Nephron (organoid): ENCODE results near the gene AHRR.
"Not testable (repeated sequence)": the region's sequence is repeated elsewhere in the genome, so short reads cannot be mapped to it uniquely, and the experiment has no call there.

ENCODE experiments used
- H3K27ac Mint-ChIP-seq, 3 experiments: 2 replicates each; pipeline ENCODE4 v1.8.0; 2020; ENCODE audit warnings: mixed read lengths in 3 of 3, mild to moderate bottlenecking in 2 of 3, moderate library complexity in 1 of 3
- H3K27me3 Mint-ChIP-seq: 2 replicates; pipeline ENCODE4 v1.8.0; 2021; ENCODE audit warnings: low read depth, mild to moderate bottlenecking, moderate library complexity, mixed read lengths
- H3K36me3 Mint-ChIP-seq: 2 replicates; pipeline ENCODE4 v1.8.0; 2020; ENCODE audit warnings: low read depth, mixed read lengths
- H3K4me1 Mint-ChIP-seq: 2 replicates; pipeline ENCODE4 v1.8.0; 2020; ENCODE audit warnings: mixed read lengths
- H3K4me3 Mint-ChIP-seq, 3 experiments: 2 replicates each; pipeline ENCODE4 v1.8.0; 2020; ENCODE audit warnings: mild to moderate bottlenecking in 3 of 3, mixed read lengths in 3 of 3, moderate library complexity in 2 of 3
- H3K9me3 Mint-ChIP-seq: 2 replicates; pipeline ENCODE4 v1.8.0; 2020; ENCODE audit warnings: mixed read lengths
- CTCF ChIP-seq, 3 experiments: fragments of 200-600 bp; sonication (generic); IDR thresholded peaks; one replicate each; pipeline ENCODE4 v1.5.0; 2021; ENCODE audit warnings: antibody characterized with exemption in 3 of 3; ENCODE audit not compliant: unreplicated experiment in 3 of 3

The AHRR gene

GRCh38 chr5:366541-367357 is 45.2 kb downstream of the AHRR start:
- Mint-ChIP-seq H3K9me3 (peaks cover 19% of the 10 kb centered on the region), H3K4me1 (peaks cover 15% of the 10 kb centered on the region), H3K4me3 (no peak overlapping the region), H3K36me3 (no peaks in the 10 kb centered on the region), H3K27me3 (peaks cover 31% of the 10 kb centered on the region), H3K27ac (no peak overlapping the region)
- TF ChIP-seq CTCF (IDR thresholded peaks at IDR 0.05; ENCODE audit: unreplicated experiment in 3 of 3): no peak

DNA sequence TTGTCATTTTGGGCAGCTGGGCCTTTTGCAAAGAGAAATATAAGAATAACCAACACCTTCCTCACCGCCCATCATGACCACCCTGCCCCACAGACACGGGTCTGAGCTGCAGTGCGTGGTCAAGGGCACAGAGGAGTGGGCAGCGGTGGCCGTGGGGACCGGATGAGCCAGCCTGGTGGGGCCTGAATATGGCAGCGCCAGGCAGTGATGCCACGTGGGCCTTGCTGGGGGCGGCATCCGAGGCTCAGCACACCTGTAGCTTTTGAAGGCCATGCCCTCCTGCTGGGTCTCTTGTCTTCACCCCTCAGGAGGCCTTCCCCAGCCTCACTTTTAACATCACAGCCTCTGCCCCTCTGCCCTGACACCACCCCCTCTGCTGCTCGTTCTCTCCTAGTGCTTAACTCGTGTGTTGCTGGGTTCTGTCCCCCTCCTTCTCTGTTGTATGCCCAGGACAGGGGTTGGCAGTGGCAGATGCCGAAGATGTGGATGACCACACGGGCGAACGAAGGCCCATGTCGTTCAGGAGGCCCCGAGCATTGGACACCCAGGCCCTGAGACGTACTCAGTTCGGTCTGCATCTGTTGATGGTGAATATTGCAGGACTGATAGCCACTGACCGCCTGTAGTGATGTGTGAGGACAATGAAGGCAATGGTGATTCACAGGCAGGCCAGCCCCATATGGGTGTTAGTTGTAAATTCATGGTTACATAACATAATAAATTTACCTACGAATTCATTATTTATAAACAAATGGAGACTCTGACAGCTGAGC is 46.0 kb downstream of the AHRR start:
- Mint-ChIP-seq H3K4me3 (no peak overlapping the region), H3K27ac (no peak overlapping the region), H3K9me3 (peaks cover 19% of the 10 kb centered on the region), H3K4me1 (peaks cover 15% of the 10 kb centered on the region), H3K36me3 (no peaks in the 10 kb centered on the region), H3K27me3 (peaks cover 34% of the 10 kb centered on the region)
- no peak for TF ChIP-seq CTCF (IDR thresholded peaks at IDR 0.05; ENCODE audit: unreplicated experiment in 3 of 3)

- Mint-ChIP-seq H3K4me1 (peaks cover 15% of the 10 kb centered on the region), H3K27me3 (peaks cover 38% of the 10 kb centered on the region), H3K4me3 (no peak overlapping the region), H3K27ac (no peak overlapping the region), H3K36me3 (no peaks in the 10 kb centered on the region), H3K9me3 (peaks cover 19% of the 10 kb centered on the region)
- TF ChIP-seq CTCF (IDR thresholded peaks at IDR 0.05; ENCODE audit: unreplicated experiment in 3 of 3): no peak
Measured at GRCh38 chr5:368183-369084, 46.9 kb downstream of the AHRR start.

- TF ChIP-seq CTCF (IDR thresholded peaks at IDR 0.05; ENCODE audit: unreplicated experiment in 3 of 3): no peak
- Mint-ChIP-seq H3K27ac (no peak overlapping the region), H3K36me3 (no peaks in the 10 kb centered on the region), H3K4me1 (peaks cover 17% of the 10 kb centered on the region), H3K9me3 (peaks cover 14% of the 10 kb centered on the region), H3K27me3 (peaks cover 36% of the 10 kb centered on the region), H3K4me3 (no peak overlapping the region)
Measured at GRCh38 chr5:369151-369868, 47.8 kb downstream of the AHRR start.

DNA sequence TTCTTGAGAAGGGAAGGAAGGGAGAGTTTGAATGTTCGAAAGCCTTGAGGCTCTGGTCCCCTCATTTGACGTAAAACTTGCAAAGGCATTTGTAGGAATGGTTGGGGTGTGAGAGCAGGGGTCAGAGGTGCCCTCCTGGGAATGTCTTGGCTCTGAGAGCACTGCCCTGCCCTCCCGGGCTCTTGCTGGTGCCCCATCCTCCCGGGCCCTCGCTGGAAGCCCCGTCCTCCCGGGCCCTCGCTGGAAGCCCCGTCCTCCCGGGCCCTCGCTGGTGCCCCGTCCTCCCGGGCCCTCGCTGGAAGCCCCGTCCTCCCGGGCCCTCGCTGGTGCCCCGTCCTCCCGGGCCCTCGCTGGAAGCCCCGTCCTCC is 48.3 kb downstream of the AHRR start:
- not testable (repeated sequence) for H3K27ac Mint-ChIP-seq, H3K36me3 Mint-ChIP-seq, H3K4me3 Mint-ChIP-seq
- Mint-ChIP-seq H3K27me3 (peaks cover 41% of the 10 kb centered on the region), H3K9me3 (peaks cover 10% of the 10 kb centered on the region), H3K4me1 (peaks cover 20% of the 10 kb centered on the region)
